HG03159 (cell line): ENCODE measurements around the gene B3GAT3.
"Not testable (repeated sequence)": the region's sequence is repeated elsewhere in the genome, so short reads cannot be mapped to it uniquely, and the experiment has no call there.

Source experiments
- ATAC-seq: cut with Tn5 transposase; IDR thresholded peaks from one replicate; pipeline ENCODE4 v1.9.1; 2021; ENCODE audit warnings: mild to moderate bottlenecking, moderate library complexity; ENCODE audit not compliant: unreplicated experiment

Gene B3GAT3

GRCh38 chr11:62604460-62605120 lies 17.2 kb downstream of the B3GAT3 start:
- no peak for ATAC-seq

GRCh38 chr11:62603776-62604299 lies 17.9 kb downstream of the B3GAT3 start:
- no peak for ATAC-seq

GRCh38 chr11:62603072-62603408 lies 18.7 kb downstream of the B3GAT3 start:
- no peak for ATAC-seq

GRCh38 chr11:62602141-62603071 lies 19.4 kb downstream of the B3GAT3 start:
- ATAC-seq: no peak

- peak; percentile 75 for ATAC-seq
Observed at GRCh38 chr11:62601372-62602140, 20.2 kb downstream of the B3GAT3 start, which contains the start of gene MTA2. MTA2 (minus strand) TSS chr11:62601865; CDS start chr11:62601450, 415 bp downstream.

- peak; percentile 6 for ATAC-seq
Observed at GRCh38 chr11:62601122-62601371, 20.7 kb downstream of the B3GAT3 start.

GRCh38 chr11:62600367-62601121 lies 21.2 kb downstream of the B3GAT3 start:
- no peak for ATAC-seq

GRCh38 chr11:62599901-62600300 lies 21.9 kb downstream of the B3GAT3 start:
- ATAC-seq: no peak

- peak; percentile 45 for ATAC-seq
Observed at GRCh38 chr11:62599069-62599696, 22.6 kb downstream of the B3GAT3 start.

GRCh38 chr11:62595124-62595523 lies 26.7 kb downstream of the B3GAT3 start:
- no peak for ATAC-seq

GRCh38 chr11:62593434-62594044 lies 28.2 kb downstream of the B3GAT3 start:
- no peak for ATAC-seq

GRCh38 chr11:62592989-62593421 lies 28.8 kb downstream of the B3GAT3 start:
- ATAC-seq: no peak

GRCh38 chr11:62592146-62592815 lies 29.5 kb downstream of the B3GAT3 start:
- ATAC-seq: no peak

- ATAC-seq: peak; percentile 86
Observed at GRCh38 chr11:62591448-62592145, 30.2 kb downstream of the B3GAT3 start, which contains the start of gene TUT1. TUT1 (minus strand) TSS chr11:62591523; CDS start chr11:62591485, 38 bp downstream.

GRCh38 chr11:62588966-62589637 lies 32.7 kb downstream of the B3GAT3 start:
- no peak for ATAC-seq

- not testable (repeated sequence) for ATAC-seq
Observed at GRCh38 chr11:62585356-62585755, 36.4 kb downstream of the B3GAT3 start.

GRCh38 chr11:62581735-62582134 lies 40.1 kb downstream of the B3GAT3 start:
- not testable (repeated sequence) for ATAC-seq
